Placental epithelial cell (primary cell): ENCODE results near the gene APH1A. TPM values are rescaled to one million over a fixed set of nuclear protein-coding genes. Genes with fewer than 3 reads are reported as not detected.

Experiments
- small RNA-seq: library from RNA; depleted of rRNA; stranded (forward); fragments of <200 nt; gene quantifications from one replicate; pipeline ENCODE3, GENCODE V24; 2012
- total RNA-seq: library from RNA; depleted of rRNA; stranded (reverse); fragments of >200 nt; gene quantifications from 2 replicates; pipeline ENCODE4 v1.2.3, GENCODE V29; 2012

APH1A gene
- 107 and 130 TPM in 2 replicates for total RNA-seq

GRCh38 chr1:150268705-150269403 is at the start of gene APH1A:
Gene APH1A (minus strand): TSS chr1:150269016. CDS start chr1:150268810, 206 bp downstream.

GRCh38 chr1:150293433-150294253 is 24.8 kb upstream of the APH1A start, which contains the start of gene MRPS21:
Gene MRPS21 (plus strand): TSS chr1:150293861. CDS start chr1:150294367, 506 bp downstream.

DNA sequence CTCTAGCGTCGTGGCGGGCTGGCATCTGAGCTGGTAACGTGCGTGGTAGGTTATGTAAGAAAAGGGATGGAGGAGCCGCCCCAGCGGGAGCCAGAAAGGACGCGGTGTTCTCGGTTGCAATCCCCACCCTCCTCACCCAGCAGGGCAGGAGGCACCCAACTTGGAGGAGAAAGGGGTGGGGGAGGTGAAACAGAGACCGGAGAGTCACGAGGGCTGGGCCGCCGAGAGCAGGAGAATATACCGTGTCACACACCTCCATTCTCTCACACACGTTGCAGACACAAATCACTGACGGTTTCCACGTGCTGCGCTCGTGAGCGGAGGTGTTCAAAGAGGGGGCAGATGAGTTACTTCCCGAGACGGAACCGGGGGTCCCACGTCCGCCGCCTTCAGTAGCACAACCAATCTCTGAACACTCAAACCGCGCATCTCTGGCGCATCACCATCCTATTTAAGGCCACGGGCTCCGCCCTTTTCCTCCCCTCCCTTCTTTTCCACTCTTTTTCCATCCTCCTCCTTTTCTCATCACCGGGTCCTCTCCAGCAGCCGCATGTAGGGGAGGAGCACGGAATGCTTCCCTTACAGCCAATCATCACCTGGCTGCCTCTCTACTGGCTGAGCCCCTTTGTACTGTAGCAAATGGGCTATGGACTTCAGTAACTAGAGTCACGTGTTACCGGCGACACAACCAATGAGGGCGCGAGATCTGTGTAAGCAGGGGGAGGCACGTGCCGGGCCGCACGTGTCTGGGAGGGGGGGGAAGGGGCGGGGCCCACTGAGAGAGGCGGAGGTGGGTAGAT is 13.1 kb upstream of the APH1A start, which contains the start of gene CIART:
CIART (plus strand) TSS at position 797 of the 800 bp plus-strand sequence. CDS start 714 bp downstream, outside the sequence.

DNA sequence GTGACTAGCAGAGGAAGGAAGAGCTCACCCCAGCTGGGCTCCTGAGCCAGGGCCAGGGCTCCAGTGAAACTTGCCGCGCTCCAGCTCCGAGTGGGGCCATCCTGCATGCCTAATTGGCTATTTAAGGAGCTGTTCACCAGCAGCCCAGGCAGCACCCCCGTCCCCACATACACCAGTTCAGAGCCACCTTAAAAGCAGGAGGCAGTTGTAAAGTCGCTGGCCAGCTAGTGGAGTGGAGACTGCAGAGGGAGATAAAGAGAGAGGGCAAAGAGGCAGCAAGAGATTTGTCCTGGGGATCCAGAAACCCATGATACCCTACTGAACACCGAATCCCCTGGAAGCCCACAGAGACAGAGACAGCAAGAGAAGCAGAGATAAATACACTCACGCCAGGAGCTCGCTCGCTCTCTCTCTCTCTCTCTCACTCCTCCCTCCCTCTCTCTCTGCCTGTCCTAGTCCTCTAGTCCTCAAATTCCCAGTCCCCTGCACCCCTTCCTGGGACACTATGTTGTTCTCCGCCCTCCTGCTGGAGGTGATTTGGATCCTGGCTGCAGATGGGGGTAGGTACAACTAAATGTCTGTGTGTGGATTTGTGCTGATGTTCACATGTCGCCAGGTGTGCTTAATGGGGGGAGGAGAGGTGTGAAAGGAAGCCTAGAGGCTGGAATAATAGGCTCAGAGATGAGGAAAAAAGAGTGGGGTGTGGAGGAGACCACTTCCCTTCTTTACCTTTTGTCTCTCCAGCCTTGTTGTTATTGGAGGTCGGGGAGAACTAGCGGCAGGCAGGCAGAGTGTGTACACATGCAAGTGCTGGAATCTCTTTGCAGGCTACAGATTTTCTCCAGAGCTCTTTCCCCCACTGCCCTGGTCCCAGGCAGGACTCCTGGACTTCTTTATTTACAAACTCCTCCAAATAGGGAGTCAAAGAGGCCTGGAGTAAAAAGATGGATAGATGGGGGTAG is 10.9 kb downstream of the APH1A start, which contains the start of gene CA14:
CA14 (plus strand) TSS at position 151 of the 962 bp plus-strand sequence; CDS start at position 506, 355 bp downstream.

GRCh38 chr1:150235852-150236613 is 32.8 kb downstream of the APH1A start, which contains the start of gene ANP32E:
Gene ANP32E (minus strand): TSS chr1:150236112. CDS start chr1:150235786, 326 bp downstream.

Small RNAs within 50 kb of the gene (small RNA-seq; reads per million reads assigned to genes)
- 45.9 reads per million, percentile 97 among the genes with 10 or more reads in this experiment for gene RNU2-17P

Other genes starting within 250 kb of the APH1A start
- 21.2 and 32.4 TPM in 2 replicates for gene VPS45, start 201.2 kb downstream of the APH1A start, total RNA-seq
- gene PLEKHO1, start 119.1 kb downstream of the APH1A start, total RNA-seq: 11.2 and 22.8 TPM in 2 replicates
- 16.9 and 20.1 TPM in 2 replicates for gene ANP32E, start 32.9 kb downstream of the APH1A start, total RNA-seq
- under 0.01 TPM in 1 of 2 replicates, not detected in the other for gene CA14, start 11.2 kb downstream of the APH1A start, total RNA-seq
- gene C1orf54, start 3.8 kb upstream of the APH1A start, total RNA-seq: 0.33 and 0.79 TPM in 2 replicates
- 5.1 and 5.9 TPM in 2 replicates for gene CIART, start 13.5 kb upstream of the APH1A start, total RNA-seq
- 35.2 and 49.9 TPM in 2 replicates for gene MRPS21, start 24.8 kb upstream of the APH1A start, total RNA-seq
- gene PRPF3, start 52.5 kb upstream of the APH1A start, total RNA-seq: 37.6 and 40.4 TPM in 2 replicates
- 9.0 and 10.2 TPM in 2 replicates for gene RPRD2, start 95.1 kb upstream of the APH1A start, total RNA-seq
- gene TARS2, start 218.4 kb upstream of the APH1A start, total RNA-seq: 16.9 and 20.9 TPM in 2 replicates
- 18.4 and 27.9 TPM in 2 replicates for gene ECM1, start 239.1 kb upstream of the APH1A start, total RNA-seq
- not detected in 2 replicates for gene FALEC, start 246.7 kb upstream of the APH1A start, total RNA-seq